Smooth muscle cell (in vitro differentiated cells): ENCODE measurements around the gene NASP. TPM values are rescaled to one million over a fixed set of nuclear protein-coding genes. Genes with fewer than 3 reads are reported as not detected.

Experiments used
- DNase-seq: peaks from one replicate; lab custom pipeline; 2025; ENCODE audit not compliant: unreplicated experiment; lab: John Stamatoyannopoulos, UW
- H2AFZ ChIP-seq: fragments of 200-600 bp; sonication (generic); 2 replicates; pipeline ENCODE4 v1.6.0; 2016; ENCODE audit warnings: antibody characterized with exemption, low read depth, mild to moderate bottlenecking
- H3F3A ChIP-seq: fragments of 200-600 bp; sonication (generic); 2 replicates; pipeline ENCODE4 v1.6.0; 2017; ENCODE audit warnings: antibody characterized with exemption, low read depth
- H3K27ac ChIP-seq: fragments of 200-600 bp; sonication (generic); 2 replicates; pipeline ENCODE4 v1.5.1; 2016; ENCODE audit warnings: low read depth, mild to moderate bottlenecking
- H3K27me3 ChIP-seq: fragments of 200-600 bp; sonication (generic); 2 replicates; pipeline ENCODE4 v1.6.1; 2016; ENCODE audit warnings: low read depth, mild to moderate bottlenecking
- H3K36me3 ChIP-seq: fragments of 200-600 bp; sonication (generic); 2 replicates; pipeline ENCODE4 v1.5.1; 2016; ENCODE audit warnings: low read depth
- H3K4me1 ChIP-seq: fragments of 200-600 bp; sonication (generic); 2 replicates; pipeline ENCODE4 v1.5.1; 2016; ENCODE audit warnings: low read depth
- H3K4me2 ChIP-seq: fragments of 200-600 bp; sonication (generic); 2 replicates; pipeline ENCODE4 v1.6.0; 2016; ENCODE audit warnings: mild to moderate bottlenecking
- H3K4me3 ChIP-seq: fragments of 200-600 bp; sonication (generic); 2 replicates; pipeline ENCODE4 v1.5.1; 2016; ENCODE audit warnings: mild to moderate bottlenecking
- H3K79me2 ChIP-seq: fragments of 200-600 bp; sonication (generic); 2 replicates; pipeline ENCODE4 v1.6.0; 2016; ENCODE audit warnings: low read depth, mild to moderate bottlenecking
- H3K9ac ChIP-seq: fragments of 200-600 bp; sonication (generic); 2 replicates; pipeline ENCODE4 v1.6.0; 2016; ENCODE audit warnings: low read depth
- H3K9me3 ChIP-seq: fragments of 200-600 bp; sonication (generic); replicated peaks from 2 replicates; pipeline ENCODE4 v1.5.1; 2016; ENCODE audit warnings: low read depth
- H4K20me1 ChIP-seq: fragments of 200-600 bp; sonication (generic); 2 replicates; pipeline ENCODE4 v1.6.0; 2016; ENCODE audit warnings: low read depth
- CTCF ChIP-seq: fragments of 200-600 bp; sonication (generic); IDR thresholded peaks from 2 replicates; pipeline ENCODE4 v1.5.1; 2017; ENCODE audit warnings: borderline replicate concordance, mild to moderate bottlenecking, antibody characterized with exemption; ENCODE audit not compliant: insufficient read depth, poor library complexity, severe bottlenecking
- WGBS: methylation state at CpG from one replicate; pipeline ENCODE4 v1.1.7; 2016; ENCODE audit warnings: low lambda C conversion rate; 5-methylcytosine and 5-hydroxymethylcytosine counted together
- polyA plus RNA-seq: library from polyadenylated mRNA; unstranded; fragments of >200 nt; fragmentation: Nextera tagmentation; extraction: Ambion mirVana; gene quantifications from 2 replicates; pipeline ENCODE4 v1.2.1, GENCODE V29; 2016
- total RNA-seq: library from RNA; depleted of rRNA; stranded (reverse); fragments of >200 nt; gene quantifications from 2 replicates; pipeline ENCODE4 v1.2.3, GENCODE V29; 2014

Gene NASP
- total and polyA plus RNA-seq, 2 experiments from 2014 or later, result 44.9 to 83.0 TPM

GRCh38 chr1:45545019-45545493 lies 38.8 kb upstream of the NASP start:
- no peak for DNase-seq
- Histone ChIP-seq H3K9me3 (no peaks in the 10 kb centered on the region), H4K20me1 (no peaks in the 10 kb centered on the region), H3K79me2 (no peaks in the 10 kb centered on the region), H3K36me3 (no peaks in the 10 kb centered on the region), H3K27ac (no peak overlapping the region), H3F3A (no peaks in the 10 kb centered on the region), H3K4me3 (no peak overlapping the region), H2AFZ (no peak overlapping the region), H3K4me2 (no peak overlapping the region), H3K4me1 (no peaks in the 10 kb centered on the region), H3K9ac (no peak overlapping the region), H3K27me3 (no peaks in the 10 kb centered on the region)
- TF ChIP-seq CTCF, result no peak
- WGBS, result 78% methylated on average over 6 of the region's 6 CpGs

GRCh38 chr1:45545553-45546310 lies 38.1 kb upstream of the NASP start:
- Histone ChIP-seq H3K79me2 (no peaks in the 10 kb centered on the region), H3K4me2 (no peak overlapping the region), H3K27ac (no peak overlapping the region), H3F3A (no peaks in the 10 kb centered on the region), H3K9ac (no peak overlapping the region), H3K4me1 (no peaks in the 10 kb centered on the region), H3K27me3 (no peaks in the 10 kb centered on the region), H3K9me3 (no peaks in the 10 kb centered on the region), H4K20me1 (no peaks in the 10 kb centered on the region), H3K4me3 (no peak overlapping the region), H2AFZ (no peak overlapping the region), H3K36me3 (no peaks in the 10 kb centered on the region)
- no peak for TF ChIP-seq CTCF
- no peak for DNase-seq
- 91% methylated on average over 7 of the region's 7 CpGs for WGBS

GRCh38 chr1:45550401-45551351 lies 33.2 kb upstream of the NASP start, which contains the start of gene AKR1A1:
AKR1A1 (plus strand) TSS chr1:45550826; CDS start chr1:45561795, 10,969 bp downstream.
- peak; percentile 27 for DNase-seq
- WGBS, result 4% methylated on average over 45 of the region's 47 CpGs
- peaks cover 8% of the 10 kb centered on the region for H4K20me1 ChIP-seq
- H3K4me1 ChIP-seq, result peaks cover 5% of the 10 kb centered on the region
- H3K27ac ChIP-seq, result no peak within 1 kb of the TSS
- H2AFZ ChIP-seq, result peak within 1 kb of the TSS; percentile 96
- H3K4me2 ChIP-seq, result peak within 1 kb of the TSS; percentile 89
- H3K4me3 ChIP-seq, result peak within 1 kb of the TSS; percentile 66
- no peaks in the 10 kb centered on the region for H3K9me3 ChIP-seq
- TF ChIP-seq CTCF, result no peak
- H3K79me2 ChIP-seq, result peaks cover 6% of the 10 kb centered on the region
- H3F3A ChIP-seq, result no peaks in the 10 kb centered on the region
- no peaks in the 10 kb centered on the region for H3K36me3 ChIP-seq
- no peaks in the 10 kb centered on the region for H3K27me3 ChIP-seq
- no peak within 1 kb of the TSS for H3K9ac ChIP-seq
